Middle frontal gyrus (tissue), 1 donor: Measurements from ENCODE around the gene MYH11.
"Not testable (repeated sequence)": the region's sequence is repeated elsewhere in the genome, so short reads cannot be mapped to it uniquely, and the experiment has no call there.

Experiments
- DNase-seq: peaks from one replicate; pipeline ENCODE4 v3.0.0-alpha.2; 2015; ENCODE audit warnings: low spot score; ENCODE audit errors: extremely low spot score

Gene MYH11

GRCh38 chr16:15811481-15812400 is 45.1 kb downstream of the MYH11 start:
- no peak for DNase-seq

GRCh38 chr16:15810949-15811348 is 45.9 kb downstream of the MYH11 start:
- no peak for DNase-seq

- no peak for DNase-seq
Observed at GRCh38 chr16:15810411-15810810, 46.4 kb downstream of the MYH11 start.

- DNase-seq = not testable (repeated sequence)
Observed at GRCh38 chr16:15809297-15809696, 47.5 kb downstream of the MYH11 start.

- no peak for DNase-seq
Observed at GRCh38 chr16:15808071-15808470, 48.8 kb downstream of the MYH11 start.

GRCh38 chr16:15807603-15808009 is 49.2 kb downstream of the MYH11 start:
- no peak for DNase-seq

- DNase-seq = no peak
Observed at GRCh38 chr16:15803618-15804017, 53.2 kb downstream of the MYH11 start.

- DNase-seq = no peak
Observed at GRCh38 chr16:15799851-15800495, 56.9 kb downstream of the MYH11 start.

GRCh38 chr16:15798671-15799070 is 58.2 kb downstream of the MYH11 start:
- DNase-seq = no peak

GRCh38 chr16:15796885-15797284 is 59.9 kb downstream of the MYH11 start:
- DNase-seq = no peak

GRCh38 chr16:15795615-15796014 is 61.2 kb downstream of the MYH11 start:
- DNase-seq = no peak

- no peak for DNase-seq
Observed at GRCh38 chr16:15792563-15792971, 64.3 kb downstream of the MYH11 start.

- DNase-seq = no peak
Observed at GRCh38 chr16:15790458-15790857, 66.4 kb downstream of the MYH11 start.

- DNase-seq = not testable (repeated sequence)
Observed at GRCh38 chr16:15789816-15790215, 67.0 kb downstream of the MYH11 start.

GRCh38 chr16:15788846-15789239 is 68.0 kb downstream of the MYH11 start:
- DNase-seq = no peak

GRCh38 chr16:15786501-15786900 is 70.3 kb downstream of the MYH11 start:
- DNase-seq = no peak

- no peak for DNase-seq
Observed at GRCh38 chr16:15785386-15786059, 71.3 kb downstream of the MYH11 start.

- DNase-seq = no peak
Observed at GRCh38 chr16:15783985-15784384, 72.8 kb downstream of the MYH11 start.

GRCh38 chr16:15782573-15783365 is 74.1 kb downstream of the MYH11 start:
- DNase-seq = no peak

- no peak for DNase-seq
Observed at GRCh38 chr16:15781650-15782049, 75.2 kb downstream of the MYH11 start.

- DNase-seq = no peak
Observed at GRCh38 chr16:15780805-15781204, 76.0 kb downstream of the MYH11 start.
